ENCODE data around the gene FHL3. TPM values are rescaled to one million over a fixed set of nuclear protein-coding genes. Genes with fewer than 3 reads are reported as not detected.
A peak's percentile ranks its signal among the peaks of the same experiment; 100 is the strongest.

Gene FHL3
- total RNA-seq, 1 donor from 2014 or later, result 40.4 TPM

DNA sequence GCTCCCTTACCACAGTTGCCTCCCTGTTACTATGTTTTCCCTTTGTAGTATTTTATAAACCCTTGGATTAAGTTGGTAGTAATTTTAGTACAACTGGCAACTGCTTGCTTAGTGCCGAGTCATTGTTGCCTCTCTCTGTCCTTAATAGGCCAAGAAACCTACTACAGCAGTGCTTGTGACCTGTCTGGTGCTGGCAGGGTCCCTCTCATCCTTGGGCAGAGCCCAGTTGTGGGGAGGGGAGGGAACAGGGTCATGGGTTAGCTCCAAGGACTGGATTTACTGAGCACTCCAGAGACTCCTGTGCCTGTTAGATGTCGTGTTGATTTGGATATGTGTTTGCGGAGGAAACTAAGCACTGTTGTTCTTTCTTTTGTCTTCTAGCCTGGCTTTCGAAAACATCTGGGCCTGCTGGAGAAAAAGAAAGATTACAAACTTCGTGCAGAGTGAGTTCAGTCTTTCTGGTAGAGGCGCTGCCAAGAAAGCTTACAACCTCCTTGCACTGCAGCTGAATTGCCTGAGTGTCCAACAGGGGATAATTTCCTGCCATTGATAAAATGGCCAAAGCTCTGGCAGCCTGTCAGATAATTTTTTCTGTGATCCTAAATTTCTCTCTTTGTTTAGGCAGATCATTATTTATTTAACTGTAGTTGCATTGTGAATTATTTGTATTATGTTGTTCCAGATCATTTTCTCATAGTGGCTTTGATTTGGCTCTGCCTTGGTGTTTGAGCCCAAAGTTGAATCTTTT is 10.8 kb upstream of the FHL3 start:
- H3K27ac Mint-ChIP-seq (ENCODE audit: unreplicated experiment), result peak overlapping the region; percentile 69
- H3K9me3 Mint-ChIP-seq (ENCODE audit: unreplicated experiment), result no peaks in the 10 kb centered on the region
- TF ChIP-seq, protein P1, sequence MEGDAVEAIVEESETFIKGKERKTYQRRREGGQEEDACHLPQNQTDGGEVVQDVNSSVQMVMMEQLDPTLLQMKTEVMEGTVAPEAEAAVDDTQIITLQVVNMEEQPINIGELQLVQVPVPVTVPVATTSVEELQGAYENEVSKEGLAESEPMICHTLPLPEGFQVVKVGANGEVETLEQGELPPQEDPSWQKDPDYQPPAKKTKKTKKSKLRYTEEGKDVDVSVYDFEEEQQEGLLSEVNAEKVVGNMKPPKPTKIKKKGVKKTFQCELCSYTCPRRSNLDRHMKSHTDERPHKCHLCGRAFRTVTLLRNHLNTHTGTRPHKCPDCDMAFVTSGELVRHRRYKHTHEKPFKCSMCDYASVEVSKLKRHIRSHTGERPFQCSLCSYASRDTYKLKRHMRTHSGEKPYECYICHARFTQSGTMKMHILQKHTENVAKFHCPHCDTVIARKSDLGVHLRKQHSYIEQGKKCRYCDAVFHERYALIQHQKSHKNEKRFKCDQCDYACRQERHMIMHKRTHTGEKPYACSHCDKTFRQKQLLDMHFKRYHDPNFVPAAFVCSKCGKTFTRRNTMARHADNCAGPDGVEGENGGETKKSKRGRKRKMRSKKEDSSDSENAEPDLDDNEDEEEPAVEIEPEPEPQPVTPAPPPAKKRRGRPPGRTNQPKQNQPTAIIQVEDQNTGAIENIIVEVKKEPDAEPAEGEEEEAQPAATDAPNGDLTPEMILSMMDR (IDR thresholded peaks at IDR 0.05), result no peak
- H3K27me3 Mint-ChIP-seq (ENCODE audit: unreplicated experiment), result no peaks in the 10 kb centered on the region
- peaks cover 16% of the 10 kb centered on the region for H3K4me1 Mint-ChIP-seq (ENCODE audit: unreplicated experiment)
- H3K4me3 Mint-ChIP-seq (ENCODE audit: unreplicated experiment), result no peak overlapping the region
- DNase-seq (ENCODE audit: extremely low spot score, unreplicated experiment), result no peak
- H3K36me3 Mint-ChIP-seq (ENCODE audit: unreplicated experiment), result peaks cover 29% of the 10 kb centered on the region

DNA sequence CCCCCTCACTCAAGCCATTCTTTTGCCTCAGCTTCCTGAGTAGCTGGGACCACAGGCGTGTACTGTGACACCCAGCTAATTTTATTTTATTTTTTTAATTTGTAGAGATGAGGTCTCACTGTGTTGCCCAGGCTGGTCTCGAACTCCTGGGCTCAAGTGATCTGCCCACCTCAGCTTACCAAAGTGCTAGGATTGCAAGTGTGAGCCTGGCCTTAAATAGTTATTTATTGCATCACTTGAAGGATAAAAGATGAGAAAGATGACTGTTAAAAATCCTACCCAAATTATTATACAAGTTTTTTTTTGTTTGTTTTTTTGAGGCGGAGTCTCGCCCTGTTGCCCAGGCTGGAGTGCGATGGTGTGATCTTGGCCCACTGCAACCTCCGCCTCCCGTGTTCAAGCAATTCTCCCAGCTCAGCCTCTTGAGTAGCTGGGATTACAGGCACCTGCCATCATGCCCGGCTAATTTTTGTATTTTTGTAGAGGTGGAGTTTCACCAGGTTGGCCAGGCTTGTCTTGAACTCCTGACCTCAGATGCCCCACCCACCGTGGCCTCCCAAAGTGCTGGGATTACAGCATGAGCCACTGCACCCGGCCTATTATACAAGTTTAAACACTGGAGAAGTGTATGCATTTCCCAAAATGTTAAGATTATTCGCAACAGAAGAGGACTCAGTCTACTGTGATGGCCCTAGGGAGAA is 9.6 kb upstream of the FHL3 start:
- no peak overlapping the region for H3K4me3 Mint-ChIP-seq (ENCODE audit: unreplicated experiment)
- H3K27me3 Mint-ChIP-seq (ENCODE audit: unreplicated experiment), result no peaks in the 10 kb centered on the region
- H3K9me3 Mint-ChIP-seq (ENCODE audit: unreplicated experiment), result no peaks in the 10 kb centered on the region
- H3K27ac Mint-ChIP-seq (ENCODE audit: unreplicated experiment), result no peak overlapping the region
- H3K36me3 Mint-ChIP-seq (ENCODE audit: unreplicated experiment), result peaks cover 23% of the 10 kb centered on the region
- TF ChIP-seq, protein P1 (IDR thresholded peaks at IDR 0.05), result no peak
- no peak for DNase-seq (ENCODE audit: extremely low spot score, unreplicated experiment)
- peaks cover 22% of the 10 kb centered on the region for H3K4me1 Mint-ChIP-seq (ENCODE audit: unreplicated experiment)

DNA sequence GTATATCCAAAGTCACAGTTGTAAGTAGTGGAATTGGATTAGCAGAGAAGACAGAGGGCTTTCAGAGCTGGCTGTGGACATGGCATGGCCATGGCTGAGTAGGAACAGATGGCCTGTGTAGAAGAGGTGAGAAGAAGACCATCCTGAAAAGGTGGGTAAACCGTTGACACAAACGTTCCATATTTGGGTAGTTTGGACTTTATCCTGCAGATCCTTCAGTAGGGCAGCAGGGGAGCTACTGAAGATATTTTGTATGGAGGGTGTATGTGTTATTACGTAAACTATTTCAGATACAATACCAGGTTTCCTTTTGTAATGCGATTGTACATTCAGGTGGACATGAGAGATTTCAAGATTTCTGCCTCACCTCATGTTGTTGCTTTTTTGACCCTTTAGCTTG is 8.9 kb upstream of the FHL3 start:
- H3K4me1 Mint-ChIP-seq (ENCODE audit: unreplicated experiment), result peaks cover 29% of the 10 kb centered on the region
- TF ChIP-seq, protein P1 (IDR thresholded peaks at IDR 0.05), result no peak
- peaks cover 19% of the 10 kb centered on the region for H3K36me3 Mint-ChIP-seq (ENCODE audit: unreplicated experiment)
- peak overlapping the region; percentile 97 for H3K4me3 Mint-ChIP-seq (ENCODE audit: unreplicated experiment)
- H3K9me3 Mint-ChIP-seq (ENCODE audit: unreplicated experiment), result no peaks in the 10 kb centered on the region
- no peak overlapping the region for H3K27ac Mint-ChIP-seq (ENCODE audit: unreplicated experiment)
- DNase-seq (ENCODE audit: extremely low spot score, unreplicated experiment), result no peak
- H3K27me3 Mint-ChIP-seq (ENCODE audit: unreplicated experiment), result no peaks in the 10 kb centered on the region

DNA sequence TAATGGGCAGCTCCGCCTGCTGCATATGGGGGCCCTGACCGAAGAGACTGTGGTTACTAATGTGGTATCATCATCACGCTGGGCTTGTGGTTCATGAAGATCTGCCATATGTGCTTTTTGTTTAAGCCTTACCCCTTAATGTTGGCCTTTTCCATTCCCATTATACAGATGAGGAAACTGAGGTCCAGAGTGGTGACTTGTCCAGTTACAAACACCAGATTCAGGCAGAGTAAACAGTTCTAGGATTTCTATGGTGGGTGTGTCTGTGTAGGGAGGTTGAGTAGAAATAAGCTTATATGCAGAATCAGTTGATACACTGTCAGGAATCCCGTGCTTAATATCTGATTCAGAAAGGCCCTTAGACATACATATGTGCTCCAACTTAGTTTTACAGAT is 7.9 kb upstream of the FHL3 start:
- Mint-ChIP-seq H3K36me3 (ENCODE audit: unreplicated experiment) (peaks cover 9% of the 10 kb centered on the region), H3K9me3 (ENCODE audit: unreplicated experiment) (no peaks in the 10 kb centered on the region), H3K27me3 (ENCODE audit: unreplicated experiment) (no peaks in the 10 kb centered on the region), H3K4me1 (ENCODE audit: unreplicated experiment) (peaks cover 36% of the 10 kb centered on the region), H3K27ac (ENCODE audit: unreplicated experiment) (peak overlapping the region; percentile 97), H3K4me3 (ENCODE audit: unreplicated experiment) (peak overlapping the region; percentile 97)
- no peak for DNase-seq (ENCODE audit: extremely low spot score, unreplicated experiment)
- TF ChIP-seq, protein P1 (IDR thresholded peaks at IDR 0.05), result no peak
